Kidney (tissue), 14 donors: ENCODE data around the gene PPP1R3G. TPM values are rescaled to one million over a fixed set of nuclear protein-coding genes. Genes with fewer than 3 reads are reported as not detected.

ENCODE experiments used
- DNase-seq, 5 donors: peaks; one replicate each; pipeline ENCODE4 v3.0.0-alpha.2; 2013 to 2020
- FAIRE-seq: peaks from 2 replicates; lab custom pipeline; 2012; peaks lifted over from hg19 to GRCh38; lab: Jason Lieb, UNC
- H3K27ac ChIP-seq, 2 donors: one replicate each; pipeline ENCODE4 v1.7.0; 2013; ENCODE audit warnings: low read depth in 2 of 2, low read length in 2 of 2, inconsistent platforms in 1 of 2
- H3K27me3 ChIP-seq: one replicate; pipeline ENCODE4 v1.7.1; 2013; ENCODE audit warnings: low read length, inconsistent platforms; ENCODE audit not compliant: control insufficient read depth, insufficient read depth
- H3K36me3 ChIP-seq, 3 donors: one replicate each; pipeline versions ENCODE4 v1.7.0 to v1.7.1; 2013; ENCODE audit warnings: low read length in 3 of 3, control low read depth in 1 of 3, inconsistent platforms in 1 of 3; ENCODE audit not compliant: insufficient read depth in 3 of 3, control insufficient read depth in 2 of 3
- H3K4me1 ChIP-seq, 3 donors: one replicate each; pipeline versions ENCODE4 v1.7.0 to v1.7.1; 2013; ENCODE audit warnings: low read length in 3 of 3, inconsistent platforms in 1 of 3, low read depth in 1 of 3; ENCODE audit not compliant: control insufficient read depth in 2 of 3, insufficient read depth in 2 of 3
- H3K4me3 ChIP-seq, 3 donors: one replicate each; pipeline versions ENCODE4 v1.7.0 to v1.8.1; 2013; ENCODE audit warnings: low read length in 3 of 3, control low read depth in 1 of 3, inconsistent platforms in 1 of 3
- H3K9ac ChIP-seq, 3 donors: one replicate each; pipeline versions ENCODE4 v1.7.0 to v1.7.1; 2013; ENCODE audit warnings: low read length in 3 of 3, control low read depth in 1 of 3, inconsistent platforms in 1 of 3
- H3K9me3 ChIP-seq, 3 donors: one replicate each; pipeline versions ENCODE4 v1.7.0 to v1.7.1; 2013; ENCODE audit warnings: low read length in 3 of 3, control low read depth in 1 of 3, inconsistent platforms in 1 of 3; ENCODE audit not compliant: control insufficient read depth in 2 of 3, insufficient read depth in 1 of 3
- CTCF ChIP-seq: IDR thresholded peaks from 3 replicates; pipeline ENCODE4 v1.5.1; 2012; ENCODE audit warnings: mild to moderate bottlenecking, moderate library complexity, borderline replicate concordance; ENCODE audit not compliant: insufficient read depth; ENCODE audit errors: extremely low read depth
- intact Hi-C: fragments of 100-400 bp; cut with DNase I; formaldehyde crosslinking; loops from one replicate; pipeline ENCODE4 v1.11.1; 2022
- polyA plus RNA-seq: library from polyadenylated mRNA; stranded (reverse); fragments of 350-450 nt; fragmentation: Illumina TruSeq; extraction: RNeasy Lipid Tissue Mini Kit (QIAGEN cat#74804); gene quantifications from one replicate; pipeline ENCODE4 v1.2.3, GENCODE V29; 2014; ENCODE audit warnings: low read depth, low replicate concordance; ENCODE audit not compliant: insufficient read depth
- total RNA-seq: library from RNA; stranded (reverse); fragmentation: NEBNext Ultra II Directional; extraction: Animal tissue kit (Norgen Biotek cat#: 25700); gene quantifications from one replicate; pipeline ENCODE4 v1.2.1, GENCODE V29; 2021
- donor health status: control.
- donor health status: control.
- donor health status: control.
- donor health status: control.
- donor health status: control.
- donor health status: DM: yes; HTN: yes; CAD: no.
- donor health status: Normal renal cell carcinoma (clear cell type).

The PPP1R3G gene
- total and polyA plus RNA-seq, 2 donors from 2014 or later = 0.49 to 1.9 TPM

DNA sequence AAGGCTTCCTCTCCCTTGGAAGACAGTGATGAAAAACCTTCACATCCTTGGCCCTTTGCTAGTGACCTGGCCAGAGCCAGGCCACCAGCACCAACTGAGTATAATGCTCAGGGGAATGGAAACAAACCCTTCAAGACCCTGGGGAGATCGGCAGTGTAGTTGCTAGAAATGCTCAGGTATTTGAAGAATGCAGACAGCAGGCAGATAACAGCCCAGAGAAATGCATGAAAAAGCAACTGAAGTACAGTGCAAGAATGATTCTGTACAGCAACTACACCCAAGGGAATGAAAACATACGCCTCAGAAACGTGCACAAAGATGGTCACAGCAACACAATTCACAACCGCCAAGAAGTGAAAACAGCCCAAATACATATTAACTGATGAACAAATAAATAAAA is 41.1 kb downstream of the PPP1R3G start:
- no peak for TF ChIP-seq CTCF
- H3K9ac ChIP-seq = no peak overlapping the region
- DNase-seq (no peak), FAIRE-seq (no peak)
- no peaks in the 10 kb centered on the region for H3K36me3 ChIP-seq
- intact Hi-C loops = no loop called here
- no peaks in the 10 kb centered on the region for H3K9me3 ChIP-seq
- H3K27ac ChIP-seq = no peak overlapping the region
- H3K27me3 ChIP-seq = no peaks in the 10 kb centered on the region
- no peaks in the 10 kb centered on the region for H3K4me1 ChIP-seq
- no peak overlapping the region for H3K4me3 ChIP-seq

DNA sequence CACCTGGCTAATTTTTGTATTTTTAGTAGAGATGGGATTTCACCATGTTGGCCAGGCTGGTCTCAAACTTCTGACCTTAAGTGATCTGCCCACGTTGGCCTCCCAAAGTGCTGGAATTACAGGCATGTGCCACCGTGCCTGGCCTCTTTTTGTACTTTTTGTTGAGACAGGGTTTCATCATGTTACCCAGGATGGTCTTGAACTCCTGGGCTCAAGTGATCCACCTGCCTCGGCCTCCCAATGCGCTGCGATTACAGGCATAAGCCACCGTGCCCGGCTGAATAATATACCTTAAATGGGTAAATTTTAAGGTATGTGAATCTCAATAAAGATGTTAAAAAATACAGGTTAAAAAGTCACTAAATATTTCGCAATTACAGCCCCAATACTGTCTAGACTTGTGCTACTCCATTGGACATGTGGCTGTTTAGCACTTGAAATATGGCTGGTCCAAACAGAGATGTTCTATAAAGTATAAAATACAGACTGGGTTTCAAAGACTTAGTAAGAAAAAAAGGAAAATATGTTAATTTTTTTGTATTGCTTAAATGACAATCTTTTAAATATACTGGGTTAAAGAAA is 42.1 kb downstream of the PPP1R3G start:
- intact Hi-C loops = no loop called here
- no peak overlapping the region for H3K27ac ChIP-seq
- DNase-seq = no peak
- no peaks in the 10 kb centered on the region for H3K9me3 ChIP-seq
- no peaks in the 10 kb centered on the region for H3K36me3 ChIP-seq
- FAIRE-seq = no peak
- H3K27me3 ChIP-seq = no peaks in the 10 kb centered on the region
- no peaks in the 10 kb centered on the region for H3K4me1 ChIP-seq
- TF ChIP-seq CTCF = no peak
- no peak overlapping the region for H3K4me3 ChIP-seq
- H3K9ac ChIP-seq = no peak overlapping the region

GRCh38 chr6:5128351-5128750 is 43.2 kb downstream of the PPP1R3G start:
- Histone ChIP-seq H3K9ac (no peak overlapping the region), H3K27ac (no peak overlapping the region), H3K27me3 (no peaks in the 10 kb centered on the region), H3K4me3 (no peak overlapping the region), H3K36me3 (no peaks in the 10 kb centered on the region), H3K9me3 (no peaks in the 10 kb centered on the region), H3K4me1 (no peaks in the 10 kb centered on the region)
- FAIRE-seq = no peak
- DNase-seq = no peak
- intact Hi-C loops = no loop called here
- no peak for TF ChIP-seq CTCF
